K562 (cell line): ENCODE results near the gene CSNK1A1. TPM values are rescaled to one million over a fixed set of nuclear protein-coding genes. Genes with fewer than 3 reads are reported as not detected.

Source experiments
- DNMT1 ChIP-seq: fragments of 450-650 bp; IDR thresholded peaks from 2 replicates; pipeline ENCODE4 v1.6.1; 2016; ENCODE audit warnings: antibody characterized with exemption, mild to moderate bottlenecking
- E2F4 ChIP-seq: sonication (generic); formaldehyde crosslinking; IDR thresholded peaks from 2 replicates; pipeline ENCODE4 v1.8.0; 2022; ENCODE audit warnings: mild to moderate bottlenecking, low read depth, missing genetic modification reagents
- FOXJ3 ChIP-seq: sonication (generic); formaldehyde crosslinking; IDR thresholded peaks from 2 replicates; pipeline ENCODE4 v1.4.0; 2020; ENCODE audit warnings: mild to moderate bottlenecking, missing genetic modification reagents
- GABPA ChIP-seq: fragments of 200-800 bp; sonication (Bioruptor generic); conservative IDR thresholded peaks from 2 replicates; pipeline ENCODE4 v1.6.1; 2016; ENCODE audit warnings: low read depth, missing genetic modification characterization, missing compliant biosample characterization
- MECOM ChIP-seq: fragments of 250-450 bp; sonication (Bioruptor Pico); IDR thresholded peaks from 2 replicates; pipeline ENCODE4 v1.8.0; 2022; ENCODE audit warnings: inconsistent platforms
- MYBL2 ChIP-seq, 2 experiments: fragments of 450-650 bp in 1 of 2; sonication (generic) in 1 of 2; formaldehyde crosslinking in 1 of 2; IDR thresholded peaks; 2 replicates each; pipeline versions ENCODE4 v1.6.1 to v1.8.1; 2017 to 2022; ENCODE audit warnings: borderline replicate concordance in 1 of 2, inconsistent platforms in 1 of 2, low read depth in 1 of 2, mild to moderate bottlenecking in 1 of 2, missing genetic modification reagents in 1 of 2, moderate library complexity in 1 of 2
- NR2F6 ChIP-seq: fragments of 450-650 bp; formaldehyde crosslinking; IDR thresholded peaks from 2 replicates; pipeline ENCODE4 v1.4.0; 2020; ENCODE audit warnings: mild to moderate bottlenecking
- SMARCE1 ChIP-seq: fragments of 450-650 bp; IDR thresholded peaks from 2 replicates; pipeline ENCODE4 v1.7.1; 2016; ENCODE audit warnings: mild to moderate bottlenecking
- TSHZ1 ChIP-seq: fragments of 250-450 bp; sonication (Bioruptor Pico); IDR thresholded peaks from 2 replicates; pipeline ENCODE4 v1.4.0; 2020; ENCODE audit warnings: mild to moderate bottlenecking, moderate library complexity
- ZBTB34 ChIP-seq: fragments of 250-450 bp; sonication (Bioruptor Pico); IDR thresholded peaks from 2 replicates; pipeline ENCODE4 v1.8.0; 2021; ENCODE audit warnings: mild to moderate bottlenecking, moderate library complexity
- ZNF23 ChIP-seq: fragments of 250-450 bp; sonication (Bioruptor Pico); IDR thresholded peaks from 2 replicates; pipeline ENCODE4 v1.4.0; 2020; ENCODE audit warnings: mild to moderate bottlenecking
- ZNF318 ChIP-seq, 2 experiments: fragments of 450-650 bp; IDR thresholded peaks; 2 replicates each; pipeline ENCODE4 v1.6.1; 2016; ENCODE audit warnings: mild to moderate bottlenecking in 2 of 2, borderline replicate concordance in 1 of 2, low read depth in 1 of 2, moderate library complexity in 1 of 2
- polyA plus RNA-seq, 8 experiments: library from polyadenylated mRNA; depleted of rRNA in 4 of 8; stranded (reverse) in 5 of 8; unstranded in 3 of 8; fragments of >200 nt; fragmentation: Nextera tagmentation in 2 of 8; fragmentation: Illumina TruSeq in 1 of 8; extraction: Ambion mirVana in 2 of 8; extraction: Trizol in 1 of 8; gene quantifications; 2 replicates each; pipeline versions ENCODE4 v1.2.1 to v1.2.3, GENCODE V29; 2011 to 2014; ENCODE audit warnings: inconsistent platforms in 1 of 8, missing spikeins in 1 of 8
- total RNA-seq, 7 experiments: library from RNA; depleted of rRNA in 6 of 7; stranded (reverse); fragments of >200 nt in 6 of 7; fragmentation: Illumina TruSeq in 2 of 7; extraction: Trizol in 2 of 7; gene quantifications; 2 replicates each; pipeline versions ENCODE4 v1.2.1 to v1.2.3, GENCODE V29; 2011 to 2021; ENCODE audit warnings: low replicate concordance in 1 of 7

The CSNK1A1 gene
- total and polyA plus RNA-seq, 9 of the 15 experiments (the other 6 are each of a cell fraction or from before 2014, with no cell fraction given) = 49.1 to 196 (median 154) TPM

- TF ChIP-seq TSHZ1 (CRISPR knock-in tag) (no peak), SMARCE1 (peak; percentile 70), DNMT1 (0 out of 2 replicates have a peak, but pooled peaks have one; percentile 21), MYBL2 (IDR thresholded peaks at IDR 0.05; ENCODE audit: low read depth) (no peak), MYBL2 (CRISPR knock-in tag; IDR thresholded peaks at IDR 0.05; ENCODE audit: borderline replicate concordance) (no peak), ZNF23 (CRISPR knock-in tag) (no peak), GABPA (tag) (0 out of 2 replicates have a peak, but pooled peaks have one; percentile 28), FOXJ3 (CRISPR knock-in tag) (no peak), ZBTB34 (CRISPR knock-in tag) (no peak), MECOM (CRISPR knock-in tag) (no peak), NR2F6 (CRISPR knock-in tag) (no peak), ZNF318 (IDR thresholded peaks at IDR 0.05; ENCODE audit: borderline replicate concordance in 1 of 2, low read depth in 1 of 2) (no peak), E2F4 (CRISPR knock-in tag) (no peak; the same call in 1 of the 2 replicates)
These were observed 105.4 kb downstream of the CSNK1A1 start (continued) for GRCh38 chr5:149445739-149446369.
